Loucy (cell line): Measurements from ENCODE around the gene SPACDR.

ENCODE experiments used
- EZH2phosphoT487 ChIP-seq: fragments of 200-600 bp; IDR thresholded peaks from 2 replicates; pipeline ENCODE4 v1.6.1; 2018; ENCODE audit warnings: antibody characterized with exemption, mild to moderate bottlenecking, moderate library complexity, borderline replicate concordance
- TF ChIP-seq, protein P1 (sequence below): fragments of 200-600 bp; sonication (generic); conservative IDR thresholded peaks from 2 replicates; pipeline ENCODE4 v1.5.1; 2014; ENCODE audit warnings: mild to moderate bottlenecking, antibody characterized with exemption, low read length

DNA sequence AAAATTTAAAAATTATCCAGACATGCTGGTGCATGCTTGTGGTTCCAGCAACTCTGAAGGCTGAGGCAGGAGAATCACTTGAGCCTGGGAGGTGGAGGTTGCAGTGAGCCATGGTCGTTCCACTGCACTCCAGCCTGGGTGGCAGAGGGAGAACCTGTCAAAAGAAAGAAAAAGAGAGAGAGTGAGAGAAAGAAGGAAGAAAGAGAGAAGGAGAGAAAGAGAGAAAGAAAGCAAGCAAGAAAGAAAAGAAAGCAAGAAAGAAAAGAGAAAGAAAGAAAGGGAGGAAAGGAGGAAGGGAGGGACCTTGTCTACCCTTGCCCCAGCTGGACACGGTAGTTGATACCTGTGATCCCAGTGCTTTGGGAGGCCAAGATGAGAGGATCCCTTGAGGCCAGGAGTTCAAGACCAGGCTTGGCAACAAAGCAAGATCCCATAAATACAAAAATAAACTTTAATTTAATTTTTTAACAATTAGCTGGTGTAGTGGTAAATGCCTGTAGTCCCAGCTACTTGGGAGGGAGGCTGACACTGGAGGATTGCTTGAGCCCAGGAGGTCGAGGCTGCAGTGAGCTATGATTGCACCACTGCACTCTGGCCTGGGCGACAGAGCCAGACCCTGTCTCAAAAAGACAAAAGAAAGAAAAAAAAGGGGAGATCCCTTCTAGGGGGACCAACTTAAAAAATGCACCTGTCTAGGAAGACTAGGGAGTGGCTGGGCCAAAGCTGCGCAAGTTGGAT lies 28.8 kb upstream of the SPACDR start:
- TF ChIP-seq, protein P1, sequence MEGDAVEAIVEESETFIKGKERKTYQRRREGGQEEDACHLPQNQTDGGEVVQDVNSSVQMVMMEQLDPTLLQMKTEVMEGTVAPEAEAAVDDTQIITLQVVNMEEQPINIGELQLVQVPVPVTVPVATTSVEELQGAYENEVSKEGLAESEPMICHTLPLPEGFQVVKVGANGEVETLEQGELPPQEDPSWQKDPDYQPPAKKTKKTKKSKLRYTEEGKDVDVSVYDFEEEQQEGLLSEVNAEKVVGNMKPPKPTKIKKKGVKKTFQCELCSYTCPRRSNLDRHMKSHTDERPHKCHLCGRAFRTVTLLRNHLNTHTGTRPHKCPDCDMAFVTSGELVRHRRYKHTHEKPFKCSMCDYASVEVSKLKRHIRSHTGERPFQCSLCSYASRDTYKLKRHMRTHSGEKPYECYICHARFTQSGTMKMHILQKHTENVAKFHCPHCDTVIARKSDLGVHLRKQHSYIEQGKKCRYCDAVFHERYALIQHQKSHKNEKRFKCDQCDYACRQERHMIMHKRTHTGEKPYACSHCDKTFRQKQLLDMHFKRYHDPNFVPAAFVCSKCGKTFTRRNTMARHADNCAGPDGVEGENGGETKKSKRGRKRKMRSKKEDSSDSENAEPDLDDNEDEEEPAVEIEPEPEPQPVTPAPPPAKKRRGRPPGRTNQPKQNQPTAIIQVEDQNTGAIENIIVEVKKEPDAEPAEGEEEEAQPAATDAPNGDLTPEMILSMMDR = no peak
- no peak for TF ChIP-seq EZH2phosphoT487
